Transverse colon (tissue), 4 donors: ENCODE results near the gene PCDHGA1.
A peak's percentile ranks its signal among the peaks of the same experiment; 100 is the strongest.

ENCODE experiments used
- EP300 ChIP-seq: sonication (generic); formaldehyde crosslinking; IDR thresholded peaks from one replicate; pipeline ENCODE4 v1.6.1; 2017; ENCODE audit warnings: antibody characterized with exemption, low read depth
- POLR2A ChIP-seq: fragments of 450-650 bp; IDR thresholded peaks from one replicate; pipeline ENCODE4 v1.6.1; 2016; ENCODE audit warnings: antibody characterized with exemption, mild to moderate bottlenecking, moderate library complexity
- POLR2AphosphoS5 ChIP-seq, 3 donors: sonication (generic); formaldehyde crosslinking; IDR thresholded peaks; one replicate each; pipeline ENCODE4 v1.6.1; 2016; ENCODE audit warnings: antibody characterized with exemption in 3 of 3
- TF ChIP-seq, protein P1 (sequence below), 5 experiments: fragments of 200-600 bp in 3 of 5; fragments of 450-650 bp in 2 of 5; sonication (generic) in 3 of 5; IDR thresholded peaks; 1 replicate in 2 of 5; 2 replicates in 3 of 5; pipeline ENCODE4 v1.5.1; 2016 to 2017; ENCODE audit warnings: antibody characterized with exemption in 5 of 5, inconsistent platforms in 3 of 5, mild to moderate bottlenecking in 2 of 5, moderate library complexity in 1 of 5

GRCh38 chr5:141524604-141525597 lies 194.6 kb downstream of the PCDHGA1 start:
- TF ChIP-seq POLR2AphosphoS5 (IDR thresholded peaks at IDR 0.05), result peak; percentile 51 to 84 (median 61)
- TF ChIP-seq, protein P1, sequence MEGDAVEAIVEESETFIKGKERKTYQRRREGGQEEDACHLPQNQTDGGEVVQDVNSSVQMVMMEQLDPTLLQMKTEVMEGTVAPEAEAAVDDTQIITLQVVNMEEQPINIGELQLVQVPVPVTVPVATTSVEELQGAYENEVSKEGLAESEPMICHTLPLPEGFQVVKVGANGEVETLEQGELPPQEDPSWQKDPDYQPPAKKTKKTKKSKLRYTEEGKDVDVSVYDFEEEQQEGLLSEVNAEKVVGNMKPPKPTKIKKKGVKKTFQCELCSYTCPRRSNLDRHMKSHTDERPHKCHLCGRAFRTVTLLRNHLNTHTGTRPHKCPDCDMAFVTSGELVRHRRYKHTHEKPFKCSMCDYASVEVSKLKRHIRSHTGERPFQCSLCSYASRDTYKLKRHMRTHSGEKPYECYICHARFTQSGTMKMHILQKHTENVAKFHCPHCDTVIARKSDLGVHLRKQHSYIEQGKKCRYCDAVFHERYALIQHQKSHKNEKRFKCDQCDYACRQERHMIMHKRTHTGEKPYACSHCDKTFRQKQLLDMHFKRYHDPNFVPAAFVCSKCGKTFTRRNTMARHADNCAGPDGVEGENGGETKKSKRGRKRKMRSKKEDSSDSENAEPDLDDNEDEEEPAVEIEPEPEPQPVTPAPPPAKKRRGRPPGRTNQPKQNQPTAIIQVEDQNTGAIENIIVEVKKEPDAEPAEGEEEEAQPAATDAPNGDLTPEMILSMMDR (IDR thresholded peaks at IDR 0.05), result peak; percentile 97 to 99 (median 99)
- no peak for TF ChIP-seq POLR2A
- TF ChIP-seq EP300, result no peak
